ENCODE measurements around the gene CCDC7.
"Not testable (repeated sequence)": the region's sequence is repeated elsewhere in the genome, so short reads cannot be mapped to it uniquely, and the experiment has no call there.

CCDC7 gene

DNA sequence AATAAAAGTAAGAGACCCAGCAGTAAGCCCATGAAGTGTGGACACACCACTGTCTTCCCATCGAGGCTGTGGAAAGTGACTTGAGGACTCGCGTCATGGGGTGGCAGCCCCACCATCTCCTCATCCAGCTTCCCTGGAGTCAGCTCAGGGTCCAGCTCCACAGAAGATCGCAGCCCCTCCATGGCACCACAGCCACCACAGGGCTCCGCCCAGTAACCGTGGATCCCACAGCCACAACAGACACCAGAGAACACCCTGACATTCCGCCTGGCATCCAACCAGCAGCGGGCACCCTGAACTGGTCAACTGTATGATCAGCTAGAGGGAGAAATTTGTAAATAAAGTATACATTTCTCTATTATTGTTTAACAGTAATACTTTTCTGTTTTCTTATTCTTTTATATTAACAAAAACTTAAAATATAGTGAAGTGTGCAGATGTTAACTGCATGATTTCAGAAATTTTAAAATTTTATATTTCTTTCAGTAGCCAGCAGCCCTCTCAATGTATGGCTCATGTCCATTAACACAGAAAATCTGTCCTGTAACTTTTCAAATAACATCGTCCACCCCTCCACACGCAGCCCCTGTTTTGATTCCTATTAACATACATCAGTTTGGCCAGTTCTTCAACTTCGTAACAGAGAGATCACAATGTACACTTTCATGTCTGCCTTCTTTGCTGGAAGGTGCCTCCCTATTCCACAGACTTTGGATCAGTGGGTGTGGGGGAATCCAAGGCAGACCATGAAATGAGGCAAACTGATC lies 442.4 kb downstream of the CCDC7 start:
- no peak for DNase-seq (ENCODE audit: low spot score)

DNA sequence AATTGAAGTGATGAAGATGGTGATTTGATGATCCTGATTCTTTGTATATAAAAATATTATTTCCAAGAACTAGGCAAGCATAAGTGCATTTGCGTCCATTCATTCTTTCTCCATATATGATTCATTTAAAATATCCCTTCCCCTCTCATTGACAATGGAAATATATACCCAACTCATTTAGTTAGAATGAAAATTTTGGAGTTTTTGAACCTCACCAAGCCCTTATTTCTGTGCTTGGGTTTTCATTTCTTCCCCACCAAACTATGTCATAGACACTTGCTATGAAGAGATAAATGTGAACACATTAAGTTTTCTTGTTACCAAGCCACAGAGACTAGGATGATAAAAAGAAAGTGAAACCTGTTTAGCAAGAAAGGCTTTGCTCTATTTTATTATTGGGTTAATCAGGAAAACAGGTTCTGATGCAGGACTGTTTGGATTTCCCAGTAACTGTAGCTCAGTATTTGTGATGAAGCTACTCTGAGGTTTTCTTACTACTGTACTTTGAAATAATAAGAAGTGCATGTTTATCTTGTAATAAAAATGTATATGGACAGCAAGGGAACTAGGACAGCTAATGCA lies 443.8 kb downstream of the CCDC7 start:
- DNase-seq (ENCODE audit: low spot score): no peak

- DNase-seq (ENCODE audit: low spot score): no peak
These were observed 444.5 kb downstream of the CCDC7 start for GRCh38 chr10:32890444-32890843.

GRCh38 chr10:32891261-32891660 lies 445.3 kb downstream of the CCDC7 start:
- no peak for DNase-seq (ENCODE audit: low spot score)

DNA sequence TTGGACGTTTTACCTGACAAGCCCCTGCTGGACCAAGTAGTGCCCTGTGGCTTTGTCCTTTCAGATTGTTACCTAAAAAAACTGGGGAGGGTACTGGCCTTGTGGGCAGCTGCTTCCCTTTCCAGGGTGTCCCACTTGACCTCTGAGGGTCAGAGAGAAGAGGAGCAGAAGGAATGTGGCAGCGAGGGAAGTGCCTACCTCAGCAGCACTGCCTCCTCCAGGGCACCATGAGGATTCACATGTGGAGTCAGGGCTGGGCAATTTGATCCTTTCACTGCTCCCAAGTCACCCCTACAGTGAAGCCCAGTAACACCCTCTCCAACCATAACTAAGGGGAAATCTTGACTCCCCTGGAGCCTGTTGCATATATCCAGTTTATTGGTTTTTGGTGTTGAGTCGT lies 447.5 kb downstream of the CCDC7 start:
- DNase-seq (ENCODE audit: low spot score): no peak

DNA sequence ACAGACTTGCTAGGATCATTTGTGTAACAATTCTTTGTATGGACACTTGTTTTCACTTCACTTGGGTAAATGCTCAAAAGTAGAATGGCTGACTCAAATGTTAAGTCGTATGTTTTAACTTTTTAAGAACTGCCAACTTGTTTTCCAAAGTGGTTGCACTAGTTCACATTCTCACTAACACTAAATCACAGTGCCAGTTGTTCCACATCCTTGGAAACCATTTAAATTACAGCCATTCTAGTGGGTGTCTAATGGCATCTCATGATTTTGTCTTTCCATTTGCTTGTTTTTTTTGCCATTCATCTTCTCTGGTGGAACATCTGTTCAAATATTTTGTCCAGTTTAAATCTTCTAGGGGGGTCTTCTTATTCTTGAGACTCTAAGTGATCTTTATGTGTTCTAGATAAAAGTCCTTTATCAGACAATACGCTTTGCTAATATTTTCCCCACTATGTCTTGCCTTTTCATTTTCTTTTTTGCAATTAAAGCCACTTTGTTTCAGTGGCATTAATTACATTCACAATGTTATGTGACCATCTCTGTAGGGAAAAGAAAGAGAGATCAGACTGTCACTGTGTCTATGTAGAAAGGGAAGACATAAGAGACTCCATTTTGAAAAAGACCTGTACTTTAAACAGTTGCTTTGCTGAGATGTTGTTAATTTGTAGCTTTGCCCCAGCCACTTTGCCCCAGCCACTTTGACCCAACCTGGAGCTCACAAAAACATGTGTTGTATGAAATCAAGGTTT lies 448.1 kb downstream of the CCDC7 start:
- DNase-seq (ENCODE audit: low spot score): no peak

- DNase-seq (ENCODE audit: low spot score): not testable (repeated sequence)
These were observed 449.4 kb downstream of the CCDC7 start for GRCh38 chr10:32895200-32895968.

DNA sequence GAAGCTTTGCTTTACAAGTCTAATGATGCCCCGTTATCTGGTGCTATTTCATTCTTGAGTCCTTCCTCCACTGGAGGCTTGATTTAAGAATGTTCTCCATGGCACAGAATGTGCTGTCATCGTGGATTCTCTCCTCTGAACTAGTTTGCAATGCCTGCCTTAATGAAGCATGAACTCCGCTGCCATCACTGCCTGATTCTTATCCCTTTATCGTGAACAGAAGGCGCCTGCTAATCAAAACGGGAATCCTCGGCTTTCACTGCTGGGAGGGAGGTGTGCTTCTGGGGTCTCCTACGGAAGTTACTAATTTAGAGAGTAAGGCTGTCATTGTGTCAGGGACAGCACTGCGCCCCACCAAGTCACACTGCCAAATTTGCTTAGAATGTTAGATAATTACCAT lies 455.9 kb downstream of the CCDC7 start:
- no peak for DNase-seq (ENCODE audit: low spot score)

- DNase-seq (ENCODE audit: low spot score): no peak
These were observed 459.5 kb downstream of the CCDC7 start for GRCh38 chr10:32905466-32905865.

GRCh38 chr10:32906595-32906994 lies 460.7 kb downstream of the CCDC7 start:
- DNase-seq (ENCODE audit: low spot score): no peak

DNA sequence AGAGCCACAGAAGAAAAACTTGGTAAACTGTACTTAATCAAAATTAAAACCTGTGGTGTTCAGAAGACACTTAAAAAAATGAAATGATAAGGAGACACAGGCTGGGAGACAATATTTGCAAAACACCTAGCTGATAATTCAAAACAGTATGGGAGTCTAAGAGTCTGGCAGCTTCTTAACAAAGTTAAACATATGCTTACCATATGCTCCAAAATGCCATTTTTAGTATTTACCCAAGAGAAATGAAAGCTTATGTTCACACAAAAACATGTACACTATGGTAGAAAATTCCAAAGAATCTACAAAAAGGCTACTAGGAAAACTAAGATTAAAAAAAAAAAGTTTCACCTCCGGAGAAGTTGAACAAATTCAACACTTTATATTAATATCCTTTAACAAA lies 463.5 kb downstream of the CCDC7 start:
- DNase-seq (ENCODE audit: low spot score): no peak

DNA sequence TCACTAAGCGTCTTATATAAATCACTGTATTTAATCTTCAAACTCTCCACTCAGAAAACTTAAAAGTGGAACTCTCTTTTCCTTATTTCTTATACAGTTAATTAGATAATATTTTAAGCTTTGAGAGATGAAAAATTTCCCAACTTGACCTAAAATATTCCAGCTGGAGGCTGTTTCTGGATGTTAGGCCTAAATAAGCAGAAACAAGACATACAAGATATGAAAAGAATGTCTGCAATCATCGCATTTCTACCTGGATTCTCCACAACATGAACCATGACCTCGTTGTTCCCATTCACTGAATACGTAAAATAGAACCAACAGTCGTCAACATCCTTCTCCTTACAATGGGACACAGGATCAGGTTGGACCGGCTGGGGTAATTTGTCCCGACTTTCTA lies 464.0 kb downstream of the CCDC7 start:
- DNase-seq (ENCODE audit: low spot score): not testable (repeated sequence)

- no peak for DNase-seq (ENCODE audit: low spot score)
These were observed 465.5 kb downstream of the CCDC7 start for GRCh38 chr10:32911285-32912016.

GRCh38 chr10:32917817-32918216 lies 471.9 kb downstream of the CCDC7 start:
- DNase-seq (ENCODE audit: low spot score): not testable (repeated sequence)

- peak; percentile 80 for DNase-seq (ENCODE audit: low spot score)
These were observed 476.2 kb downstream of the CCDC7 start for GRCh38 chr10:32922170-32922569.

GRCh38 chr10:32923134-32923533 lies 477.2 kb downstream of the CCDC7 start:
- DNase-seq (ENCODE audit: low spot score): peak; percentile 32

DNA sequence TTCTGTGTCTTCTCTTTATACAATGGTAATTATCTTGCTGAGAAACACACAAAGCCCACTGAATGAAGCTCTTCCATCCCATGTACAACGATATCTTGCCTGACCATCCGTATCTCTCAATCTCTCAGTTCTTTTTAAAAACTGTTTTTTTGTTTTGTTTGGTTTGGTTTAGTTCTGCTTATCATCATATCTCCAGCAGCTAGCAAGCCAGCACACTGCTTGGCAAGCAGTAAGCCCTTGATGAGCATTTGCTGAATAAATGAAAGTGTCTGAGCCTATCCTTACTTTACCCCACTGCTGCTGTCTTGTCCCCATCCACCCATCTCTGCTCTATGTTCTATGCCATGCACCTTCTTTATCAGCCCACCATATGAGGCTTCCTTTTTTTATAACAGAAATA lies 477.9 kb downstream of the CCDC7 start:
- DNase-seq (ENCODE audit: low spot score): peak; percentile 55
